Activated CD4-positive, alpha-beta T cell treated with anti-CD3 and anti-CD28 coated beads, Interleukin-2, amount 10 ng/mL, durations not matched to agents 7 days and 5 days (primary cell): Measurements from ENCODE around the gene SLC30A1. TPM values are rescaled to one million over a fixed set of nuclear protein-coding genes. Genes with fewer than 3 reads are reported as not detected.

Experiments used
- CTCF ChIA-PET: fragments of 350-600 bp; sonication (Branson Sonifier 250); formaldehyde crosslinking; loops from one replicate; lab custom pipeline; 2021; ENCODE audit warnings: antibody characterized with exemption; lab: Charles Lee
- POLR2A ChIA-PET: fragments of 350-600 bp; sonication (Branson Sonifier 250); formaldehyde crosslinking; loops from one replicate; lab custom pipeline; 2021; ENCODE audit warnings: antibody characterized with exemption; lab: Charles Lee
- DNase-seq: peaks from one replicate; pipeline ENCODE4 v3.0.0-alpha.2; 2020
- H3K27ac Mint-ChIP-seq: one replicate; pipeline ENCODE4 v1.8.0; 2021; ENCODE audit warnings: mild to moderate bottlenecking, moderate library complexity, mixed read lengths
- H3K27me3 Mint-ChIP-seq: one replicate; pipeline ENCODE4 v1.8.0; 2021; ENCODE audit warnings: mixed read lengths
- H3K36me3 Mint-ChIP-seq: one replicate; pipeline ENCODE4 v1.8.0; 2021; ENCODE audit warnings: low read depth, mixed read lengths
- H3K4me1 Mint-ChIP-seq: one replicate; pipeline ENCODE4 v1.8.0; 2021; ENCODE audit warnings: mixed read lengths
- H3K4me3 Mint-ChIP-seq: one replicate; pipeline ENCODE4 v1.8.0; 2021; ENCODE audit warnings: mild to moderate bottlenecking, moderate library complexity, mixed read lengths
- H3K9me3 Mint-ChIP-seq: one replicate; pipeline ENCODE4 v1.8.0; 2021; ENCODE audit warnings: mixed read lengths
- total RNA-seq, 2 experiments: library from RNA; stranded (reverse); gene quantifications; one replicate each; pipeline ENCODE4 v1.2.3, GENCODE V29; 2021

SLC30A1 gene
- total RNA-seq, 2 experiments from 2014 or later: 9.3 to 9.6 TPM

GRCh38 chr1:211522804-211523203, 56.2 kb downstream of the SLC30A1 start:
- Mint-ChIP-seq H3K27me3 (peaks cover 4% of the 10 kb centered on the region), H3K9me3 (no peaks in the 10 kb centered on the region), H3K27ac (no peak overlapping the region), H3K4me1 (peaks cover 22% of the 10 kb centered on the region), H3K4me3 (no peak overlapping the region), H3K36me3 (no peaks in the 10 kb centered on the region)
- ChIA-PET POLR2A (no interaction called here), CTCF (interaction anchor here (1.0 kb wide), 1 partner anchor 8 kb away, joined by 3 read pairs; no protein-coding TSS in a partner anchor)
- DNase-seq: no peak

Other genes starting within 250 kb of the SLC30A1 start
- not detected for gene RD3, start 87.0 kb downstream of the SLC30A1 start, total RNA-seq
- 10 to 100 TPM; 49.0 to 51.9 TPM for gene NEK2, start 96.5 kb upstream of the SLC30A1 start, total RNA-seq